NCI-H2107 treated with DMSO at 0.1 percent for 48 hours (cell line): Measurements from ENCODE around the gene OTULIN.
A peak's percentile ranks its signal among the peaks of the same experiment; 100 is the strongest.

Experiments used
- DNase-seq: peaks from one replicate; lab custom pipeline; 2025; ENCODE audit not compliant: unreplicated experiment; lab: John Stamatoyannopoulos, UW

OTULIN gene

GRCh38 chr5:14695152-14695551, 30.6 kb downstream of the OTULIN start:
- no peak for DNase-seq

DNA sequence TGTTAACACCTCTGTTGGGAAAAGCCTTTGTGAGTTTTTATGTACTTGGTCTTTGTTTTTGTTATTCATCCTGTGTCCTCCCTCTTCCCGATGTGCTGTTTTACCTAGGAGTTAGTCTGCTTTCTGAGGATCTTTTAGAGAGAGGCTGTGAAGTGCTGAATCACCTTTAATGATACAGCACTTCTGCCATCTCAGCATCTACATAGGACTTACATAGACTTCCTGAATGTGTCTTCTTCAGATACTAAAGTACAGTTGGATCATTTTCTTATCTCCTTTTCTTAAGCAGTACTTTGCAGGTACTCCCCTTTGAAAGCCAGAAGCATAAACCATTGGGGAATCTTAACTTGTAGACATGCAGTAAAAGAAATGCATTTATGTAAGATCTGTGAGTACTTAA, 31.5 kb downstream of the OTULIN start:
- DNase-seq: no peak

- no peak for DNase-seq
These were observed 32.3 kb downstream of the OTULIN start for GRCh38 chr5:14696851-14697250.

DNA sequence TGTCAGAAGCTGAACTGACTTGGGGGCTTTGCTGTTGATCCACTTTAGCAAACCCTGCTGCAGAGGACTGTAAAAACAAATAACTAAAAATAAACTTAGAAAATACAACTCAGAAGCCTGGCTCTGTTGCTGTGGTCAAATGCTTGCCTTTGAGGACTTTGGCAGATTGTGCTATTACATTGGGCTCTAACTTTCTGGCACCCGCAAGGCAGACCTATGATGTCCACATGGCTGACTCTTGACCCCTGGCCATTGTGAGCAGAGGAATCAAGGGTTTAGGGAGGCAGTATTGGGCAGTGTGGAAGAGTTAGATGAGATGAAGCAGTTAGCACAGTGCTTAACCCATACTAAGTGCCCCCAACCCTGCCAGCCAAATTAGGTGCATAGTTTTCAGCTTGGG, 34.0 kb downstream of the OTULIN start:
- DNase-seq: no peak

DNA sequence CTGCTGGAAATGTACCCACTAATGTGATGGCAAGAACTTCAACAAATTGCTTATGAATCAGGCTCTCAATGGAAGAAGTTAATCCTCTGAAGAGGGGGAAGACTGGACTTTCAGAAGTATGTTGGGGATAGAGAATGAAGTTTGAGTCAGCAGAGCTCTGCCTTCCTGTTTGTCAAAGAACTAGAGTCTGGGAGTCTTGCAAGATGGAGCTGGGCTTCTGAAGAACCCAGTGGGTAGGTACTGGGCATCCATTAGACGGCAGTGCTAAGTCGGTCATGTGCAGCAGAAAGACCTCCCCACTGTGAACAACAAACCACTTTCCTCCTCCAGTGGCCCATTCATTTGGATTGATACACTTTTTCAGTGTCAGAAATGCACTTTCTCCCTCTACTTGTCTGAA, 34.6 kb downstream of the OTULIN start:
- no peak for DNase-seq

DNA sequence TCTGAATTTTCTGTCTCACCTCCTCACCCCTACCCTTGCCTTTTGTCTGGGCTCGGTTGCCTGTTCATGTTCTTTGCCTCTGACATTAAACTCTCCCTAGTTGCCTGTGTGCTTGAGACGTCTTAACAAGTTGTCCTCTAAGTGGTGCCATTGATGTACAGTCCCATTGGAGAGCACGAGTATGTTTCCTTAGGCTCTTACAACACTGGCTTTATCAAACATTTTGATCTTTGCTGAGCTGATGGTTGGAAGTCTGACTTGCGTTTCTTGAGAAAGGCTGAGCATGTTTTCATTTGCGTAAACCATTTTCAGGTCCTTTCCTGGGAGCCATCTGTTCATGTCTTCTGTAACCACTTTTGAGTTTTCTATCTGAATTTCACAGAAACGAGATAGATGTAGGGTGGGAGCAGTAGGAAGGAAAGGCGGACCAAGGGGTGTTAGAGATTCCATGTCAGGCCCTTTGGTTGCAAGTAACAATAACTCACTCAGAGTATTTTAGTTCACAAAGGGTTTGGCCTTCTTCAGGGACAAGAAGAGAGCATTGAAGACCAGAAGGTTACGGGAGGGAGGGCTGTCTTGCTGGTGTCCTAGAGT, 35.4 kb downstream of the OTULIN start:
- DNase-seq: no peak

- DNase-seq: no peak
These were observed 36.2 kb downstream of the OTULIN start for GRCh38 chr5:14700478-14701436.

- DNase-seq: no peak
These were observed 37.0 kb downstream of the OTULIN start for GRCh38 chr5:14701556-14701955.

GRCh38 chr5:14702238-14702839, 37.8 kb downstream of the OTULIN start:
- no peak for DNase-seq

DNA sequence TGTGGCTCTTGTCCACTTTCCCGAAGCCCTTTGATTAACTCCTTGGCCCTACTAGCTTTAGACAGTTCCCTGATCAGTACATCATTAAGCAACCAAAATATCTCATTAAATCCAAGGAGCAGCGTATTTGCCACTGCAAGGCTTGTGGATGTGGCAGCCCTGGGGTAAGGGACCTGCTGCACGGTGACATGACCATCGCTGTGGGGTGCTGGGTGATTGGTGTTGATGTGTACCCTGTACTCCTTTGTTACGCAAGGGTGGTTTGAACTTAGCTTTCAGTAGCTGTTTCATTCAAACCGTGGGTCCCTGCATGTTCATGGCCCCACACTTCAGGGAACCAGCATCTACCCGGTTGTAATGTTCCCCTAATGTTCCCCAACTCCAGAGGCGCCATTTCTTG, 41.0 kb downstream of the OTULIN start:
- DNase-seq: no peak

DNA sequence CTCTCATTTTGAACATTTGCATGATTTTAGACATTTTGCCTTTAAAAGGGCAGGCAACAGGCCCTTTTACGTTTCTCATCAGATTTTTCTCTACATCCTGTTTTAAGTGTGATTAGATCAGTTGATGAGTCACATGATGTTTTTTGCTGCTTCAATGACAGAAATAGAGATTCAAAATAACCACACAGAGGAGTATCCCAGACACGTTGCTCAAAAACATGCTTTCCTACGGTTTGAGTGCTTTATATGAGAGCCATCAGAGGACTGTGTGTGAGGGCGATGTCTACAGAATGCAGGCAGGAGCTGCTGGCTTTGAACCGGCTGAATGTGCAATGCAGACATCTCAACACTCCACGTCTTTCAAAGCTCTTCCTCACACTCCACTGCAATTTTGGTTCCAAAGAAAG, 42.1 kb downstream of the OTULIN start:
- no peak for DNase-seq

GRCh38 chr5:14707811-14708390, 43.4 kb downstream of the OTULIN start:
- DNase-seq: no peak

DNA sequence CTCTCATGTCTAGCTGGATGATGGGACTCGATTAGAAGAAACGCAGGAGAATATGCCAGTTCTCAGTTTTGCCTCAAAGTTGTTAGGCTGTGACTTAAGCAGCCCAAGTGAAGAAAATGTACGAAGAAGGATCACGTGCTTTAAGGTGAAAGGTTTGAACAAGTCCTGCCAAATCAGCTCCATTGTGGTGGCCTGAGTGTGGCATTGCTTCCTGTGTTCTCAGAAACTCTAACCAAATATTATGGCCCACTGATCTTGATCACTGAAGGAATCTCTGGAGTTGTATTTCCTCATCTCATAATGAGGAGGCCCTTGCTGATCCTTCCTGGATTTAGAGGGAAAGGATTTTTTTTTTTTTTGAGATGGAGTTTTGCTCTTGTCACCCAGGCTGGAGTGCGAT, 44.0 kb downstream of the OTULIN start:
- DNase-seq: no peak

DNA sequence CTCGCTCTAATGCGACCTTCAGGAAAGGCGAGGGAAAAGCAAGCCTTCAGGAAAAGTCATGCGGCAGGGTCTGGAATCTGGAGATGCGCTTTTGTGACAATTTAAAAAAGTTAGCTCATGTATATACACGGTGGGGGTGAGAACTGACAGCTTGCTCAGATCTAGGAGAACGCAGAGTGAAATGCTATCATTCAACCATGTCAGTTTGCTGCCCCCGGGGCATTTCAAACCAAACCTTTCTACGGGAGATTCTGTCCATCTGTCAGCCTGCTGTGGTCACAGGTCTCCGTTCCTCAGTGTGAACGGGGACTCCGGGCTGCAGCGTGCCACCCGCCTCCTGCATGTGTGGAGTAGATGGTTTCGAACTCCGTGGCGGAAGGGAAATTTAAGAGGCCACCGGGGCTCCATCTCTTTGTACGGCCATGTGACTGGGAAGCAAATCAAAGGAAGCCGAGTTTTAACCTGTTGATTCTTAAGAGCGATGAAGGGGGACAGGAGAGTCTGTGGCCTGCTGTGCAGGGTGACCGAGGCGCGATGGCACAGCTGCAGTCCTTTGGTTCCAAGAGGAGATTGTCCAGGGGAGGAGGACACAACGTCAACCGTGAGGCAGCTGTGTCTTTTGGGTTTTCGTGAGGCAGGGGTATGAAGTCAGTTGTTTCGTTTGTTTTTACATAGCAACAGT, 45.9 kb downstream of the OTULIN start:
- DNase-seq: no peak

DNA sequence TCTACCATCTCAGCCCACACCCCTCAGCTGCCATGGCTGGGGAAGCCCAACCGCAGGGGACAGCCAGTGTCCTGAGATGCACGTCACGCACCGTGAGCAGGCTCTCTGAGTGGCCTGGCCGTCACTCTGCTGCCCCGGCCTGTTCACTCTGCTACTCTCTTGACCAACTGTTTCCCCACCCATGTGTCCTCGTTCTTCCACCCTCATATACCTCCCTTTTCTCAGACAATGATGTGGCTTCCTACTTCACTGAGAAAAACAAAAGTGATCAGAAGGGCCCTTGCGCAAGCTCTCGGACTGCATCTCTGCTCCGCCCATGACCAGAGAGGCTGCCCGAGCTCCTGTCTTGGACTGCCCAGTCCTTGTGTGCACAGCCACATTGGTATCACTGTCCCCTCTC, 47.6 kb downstream of the OTULIN start:
- DNase-seq: no peak

DNA sequence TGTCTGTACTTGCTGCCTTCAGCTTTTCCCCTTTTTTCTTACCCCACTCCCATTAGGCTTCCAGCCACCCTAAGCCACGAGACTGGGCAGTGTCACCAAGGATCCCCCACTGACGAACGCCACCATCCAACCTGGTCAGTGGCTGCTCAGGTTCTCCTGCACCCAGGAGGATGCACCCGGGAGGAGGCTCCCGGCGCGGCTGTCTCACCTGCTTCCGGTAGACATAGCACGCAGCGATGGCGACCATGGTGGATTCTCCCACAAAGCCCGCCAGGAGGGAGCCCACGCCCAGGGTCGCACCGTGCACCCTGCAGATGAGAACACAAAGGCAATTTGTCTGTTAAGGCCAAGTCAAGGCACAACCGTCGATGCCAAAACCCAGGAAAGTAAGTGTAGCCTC, 48.1 kb downstream of the OTULIN start:
- no peak for DNase-seq

DNA sequence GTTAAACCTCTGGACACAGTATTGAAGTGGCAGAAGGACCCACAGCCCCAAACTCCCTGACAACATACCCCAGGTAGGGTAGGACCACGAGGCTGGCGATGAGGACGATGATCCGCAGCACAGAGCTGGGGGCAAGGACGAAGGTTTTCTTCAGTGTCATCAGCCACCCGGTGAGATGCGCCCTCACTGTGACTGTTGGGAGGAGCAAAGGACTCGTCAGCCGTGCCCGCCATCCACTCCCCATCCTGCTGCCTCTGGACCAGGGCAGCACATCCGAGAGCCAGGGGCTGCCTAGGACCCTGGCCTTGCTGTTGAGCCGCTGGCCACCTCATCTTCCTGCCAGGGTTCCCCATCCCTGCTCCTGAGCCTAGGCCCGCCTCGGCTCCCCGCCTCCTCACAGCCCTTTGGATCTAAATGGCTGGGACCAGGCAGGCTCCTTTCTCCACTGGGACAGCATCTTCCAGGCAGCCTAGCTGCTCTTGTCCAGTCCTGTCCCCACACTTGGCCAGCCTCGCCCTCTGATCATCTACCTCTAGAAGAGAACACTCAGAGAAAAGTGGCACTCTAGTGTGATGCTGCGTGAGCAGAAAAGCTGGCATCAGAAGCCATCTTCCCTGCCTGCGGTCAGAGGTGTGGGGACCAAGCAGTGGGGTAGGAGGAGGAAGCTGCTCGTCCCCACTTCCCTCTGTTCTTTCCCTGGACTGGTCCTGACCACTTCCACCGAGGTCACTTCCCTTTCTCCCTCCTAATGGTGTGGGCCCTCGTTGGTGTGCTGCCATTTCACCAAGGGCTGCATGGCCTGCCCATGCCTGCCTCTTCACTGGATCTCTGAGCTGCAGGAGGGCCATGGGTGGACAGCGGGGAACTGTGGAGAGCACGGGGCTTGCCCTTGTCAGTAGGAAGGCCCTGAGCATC, 49.2 kb downstream of the OTULIN start:
- DNase-seq: no peak

DNA sequence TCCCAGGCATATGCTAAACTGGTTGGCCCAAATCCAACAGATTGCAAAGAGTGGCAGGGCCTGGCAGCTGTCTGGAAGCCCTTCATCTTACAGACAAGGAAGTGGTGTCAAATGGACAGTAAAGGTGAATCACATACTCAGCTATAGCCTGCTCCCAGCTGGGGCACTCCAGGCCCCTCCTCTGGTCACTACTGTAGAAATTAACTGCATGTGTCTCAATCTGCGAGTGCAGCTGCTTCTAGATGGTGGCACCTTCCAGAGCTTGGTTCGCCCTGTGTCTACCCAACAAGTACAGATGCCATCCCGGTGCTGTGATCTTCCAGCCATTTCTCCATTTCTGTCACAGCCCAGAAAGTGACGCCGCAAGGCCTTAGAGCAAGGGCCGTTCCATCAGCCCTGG, 50.2 kb downstream of the OTULIN start:
- peak; percentile 21 for DNase-seq

GRCh38 chr5:14715481-14715880, 51.0 kb downstream of the OTULIN start:
- no peak for DNase-seq
